ENCODE data around the gene ZMYND12. TPM values are rescaled to one million over a fixed set of nuclear protein-coding genes. Genes with fewer than 3 reads are reported as not detected.

Gene ZMYND12
- polyA plus RNA-seq, 3 donors, result 0.76 to 1.3 (median 1.2) TPM

- Histone ChIP-seq H3K27me3 (ENCODE audit: control insufficient read depth in 2 of 2, insufficient read depth in 2 of 2, low read length in 2 of 2) (no peaks in the 10 kb centered on the region), H3K36me3 (replicated peaks in 1 of 2; ENCODE audit: control insufficient read depth in 1 of 2, insufficient read depth in 2 of 2, low read length in 2 of 2) (no peaks in the 10 kb centered on the region), H3K4me1 (ENCODE audit: control insufficient read depth in 1 of 2, insufficient read depth in 2 of 2, low read length in 2 of 2) (no peaks in the 10 kb centered on the region), H3K27ac (ENCODE audit: low read depth in 1 of 2, low read length in 2 of 2) (no peak overlapping the region), H3K79me2 (ENCODE audit: insufficient read depth, low read length) (no peaks in the 10 kb centered on the region), H3K9ac (ENCODE audit: insufficient read depth, low read length, poor library complexity, severe bottlenecking) (no peak overlapping the region), H3K4me3 (replicated peaks in 1 of 3; ENCODE audit: low read depth in 2 of 3, low read length in 3 of 3) (no peak overlapping the region), H3K4me2 (replicated peaks; ENCODE audit: extremely low read depth, low read length, poor library complexity, severe bottlenecking) (no peak overlapping the region), H4K20me1 (ENCODE audit: insufficient read depth, low read length) (no peaks in the 10 kb centered on the region), H3K9me3 (replicated peaks in 1 of 2; ENCODE audit: control insufficient read depth in 1 of 2, insufficient read depth in 1 of 2, low read length in 2 of 2) (no peaks in the 10 kb centered on the region), H2AFZ (ENCODE audit: insufficient read depth, low read depth, low read length, poor library complexity, severe bottlenecking) (no peak overlapping the region)
- DNase-seq, result no peak
- Mint-ChIP-seq H3K36me3 (no peaks in the 10 kb centered on the region), H3K4me1 (no peaks in the 10 kb centered on the region), H3K27ac (no peak overlapping the region), H3K9me3 (no peaks in the 10 kb centered on the region), H3K4me3 (no peak overlapping the region), H3K27me3 (ENCODE audit: low read depth in 3 of 3) (no peaks in the 10 kb centered on the region)
- TF ChIP-seq, protein P1, sequence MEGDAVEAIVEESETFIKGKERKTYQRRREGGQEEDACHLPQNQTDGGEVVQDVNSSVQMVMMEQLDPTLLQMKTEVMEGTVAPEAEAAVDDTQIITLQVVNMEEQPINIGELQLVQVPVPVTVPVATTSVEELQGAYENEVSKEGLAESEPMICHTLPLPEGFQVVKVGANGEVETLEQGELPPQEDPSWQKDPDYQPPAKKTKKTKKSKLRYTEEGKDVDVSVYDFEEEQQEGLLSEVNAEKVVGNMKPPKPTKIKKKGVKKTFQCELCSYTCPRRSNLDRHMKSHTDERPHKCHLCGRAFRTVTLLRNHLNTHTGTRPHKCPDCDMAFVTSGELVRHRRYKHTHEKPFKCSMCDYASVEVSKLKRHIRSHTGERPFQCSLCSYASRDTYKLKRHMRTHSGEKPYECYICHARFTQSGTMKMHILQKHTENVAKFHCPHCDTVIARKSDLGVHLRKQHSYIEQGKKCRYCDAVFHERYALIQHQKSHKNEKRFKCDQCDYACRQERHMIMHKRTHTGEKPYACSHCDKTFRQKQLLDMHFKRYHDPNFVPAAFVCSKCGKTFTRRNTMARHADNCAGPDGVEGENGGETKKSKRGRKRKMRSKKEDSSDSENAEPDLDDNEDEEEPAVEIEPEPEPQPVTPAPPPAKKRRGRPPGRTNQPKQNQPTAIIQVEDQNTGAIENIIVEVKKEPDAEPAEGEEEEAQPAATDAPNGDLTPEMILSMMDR (IDR thresholded peaks at IDR 0.05), result no peak
- intact Hi-C loops (cut with micrococcal nuclease), result no loop called here
- WGBS (ENCODE audit: insufficient coverage), result 91% methylated on average over 2 of the region's 2 CpGs
Observed at GRCh38 chr1:42392255-42392654, 63.6 kb downstream of the ZMYND12 start.

DNA sequence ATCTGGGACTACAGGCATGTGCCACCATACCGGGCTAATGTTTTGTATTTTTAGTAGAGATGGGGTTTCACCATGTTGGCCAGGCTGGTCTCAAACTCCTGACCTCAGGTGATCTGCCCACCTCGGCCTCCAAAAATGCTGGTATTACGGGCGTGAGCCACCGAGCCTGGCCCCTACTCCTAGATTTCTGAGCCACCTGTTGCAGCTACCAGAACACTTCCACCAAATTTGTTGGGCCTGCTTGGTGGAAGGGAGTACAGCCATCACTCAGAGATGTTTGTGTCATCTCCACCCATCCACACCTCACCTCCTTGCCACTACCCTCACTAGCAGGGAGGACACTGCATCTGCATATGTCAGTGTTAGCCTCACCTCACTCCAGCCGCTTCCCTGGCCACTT is 69.8 kb downstream of the ZMYND12 start:
- peaks cover 19 to 26% (median 21%) of the 10 kb centered on the region in 3 donors for H3K27me3 Mint-ChIP-seq (ENCODE audit: low read depth in 3 of 3)
- no peak for DNase-seq
- H3K4me1 Mint-ChIP-seq, result peaks cover 2% of the 10 kb centered on the region
- Histone ChIP-seq H3K4me1 (ENCODE audit: control insufficient read depth in 1 of 2, insufficient read depth in 2 of 2, low read length in 2 of 2) (peaks cover 2 to 3% of the 10 kb centered on the region in 2 donors), H3K36me3 (replicated peaks in 1 of 2; ENCODE audit: control insufficient read depth in 1 of 2, insufficient read depth in 2 of 2, low read length in 2 of 2) (no peaks in the 10 kb centered on the region), H3K4me3 (replicated peaks in 1 of 3; ENCODE audit: low read depth in 2 of 3, low read length in 3 of 3) (no peak overlapping the region), H3K9me3 (replicated peaks in 1 of 2; ENCODE audit: control insufficient read depth in 1 of 2, insufficient read depth in 1 of 2, low read length in 2 of 2) (peaks cover 0 to 5% of the 10 kb centered on the region in 2 donors), H3K4me2 (replicated peaks; ENCODE audit: extremely low read depth, low read length, poor library complexity, severe bottlenecking) (no peak overlapping the region), H3K79me2 (ENCODE audit: insufficient read depth, low read length) (no peaks in the 10 kb centered on the region), H4K20me1 (ENCODE audit: insufficient read depth, low read length) (no peaks in the 10 kb centered on the region), H3K9ac (ENCODE audit: insufficient read depth, low read length, poor library complexity, severe bottlenecking) (no peak overlapping the region), H2AFZ (ENCODE audit: insufficient read depth, low read depth, low read length, poor library complexity, severe bottlenecking) (no peak overlapping the region), H3K27me3 (ENCODE audit: control insufficient read depth in 2 of 2, insufficient read depth in 2 of 2, low read length in 2 of 2) (peaks cover 25 to 28% of the 10 kb centered on the region in 2 donors), H3K27ac (ENCODE audit: low read depth in 1 of 2, low read length in 2 of 2) (no peak overlapping the region)
- H3K4me3 Mint-ChIP-seq, result no peak overlapping the region
- intact Hi-C loops (cut with micrococcal nuclease), result no loop called here
- no peak overlapping the region for H3K27ac Mint-ChIP-seq
- no peaks in the 10 kb centered on the region for H3K36me3 Mint-ChIP-seq
- no CpG with 5 or more reads among the region's 6 CpGs for WGBS (ENCODE audit: insufficient coverage)
- TF ChIP-seq, protein P1 (IDR thresholded peaks at IDR 0.05), result no peak
- peaks cover 0 to 3% (median 0%) of the 10 kb centered on the region in 7 donors for H3K9me3 Mint-ChIP-seq
